Muscle of leg (tissue), 16 donors: ENCODE measurements around the gene SHMT2. TPM values are rescaled to one million over a fixed set of nuclear protein-coding genes. Genes with fewer than 3 reads are reported as not detected.

Experiments used
- DNase-seq: peaks from one replicate; pipeline ENCODE4 v3.0.0; 2013
- H3K27ac ChIP-seq: one replicate; pipeline ENCODE4 v1.5.1; 2013; ENCODE audit warnings: mild to moderate bottlenecking, low read length, control low read depth
- H3K27me3 ChIP-seq: one replicate; pipeline ENCODE4 v1.6.1; 2013; ENCODE audit warnings: low read length; ENCODE audit not compliant: control insufficient read depth, insufficient read depth
- H3K36me3 ChIP-seq: one replicate; pipeline ENCODE4 v1.6.1; 2013; ENCODE audit warnings: low read length; ENCODE audit not compliant: control insufficient read depth, insufficient read depth
- H3K4me1 ChIP-seq: one replicate; pipeline ENCODE4 v1.6.1; 2013; ENCODE audit warnings: low read length; ENCODE audit not compliant: control insufficient read depth, insufficient read depth
- H3K4me3 ChIP-seq: one replicate; pipeline ENCODE4 v1.5.1; 2013; ENCODE audit warnings: low read length, control low read depth
- H3K9me3 ChIP-seq: replicated peaks from 2 replicates; pipeline ENCODE4 v1.6.1; 2013; ENCODE audit warnings: low read depth, low read length; ENCODE audit not compliant: control insufficient read depth
- WGBS: methylation state at CpG from one replicate; pipeline ENCODE4 v1.1.5; 2013; ENCODE audit warnings: missing lambda C conversion rate; ENCODE audit not compliant: insufficient coverage; 5-methylcytosine and 5-hydroxymethylcytosine counted together
- long read RNA-seq, 11 donors: transcript quantifications; one replicate each; lab custom pipeline, GENCODE V29; 2026
- polyA plus RNA-seq, 8 donors: library from polyadenylated mRNA; unstranded; fragments of 120-200 nt; gene quantifications; one replicate each; pipeline versions ENCODE4 v1.2.1 to v1.2.3, GENCODE V29; 2013; ENCODE audit warnings: inconsistent platforms in 1 of 8, low replicate concordance in 1 of 8; ENCODE audit not compliant: insufficient read length in 8 of 8, insufficient read depth in 1 of 8
- total RNA-seq: library from RNA; stranded (reverse); fragments of 120-200 nt; gene quantifications from one replicate; pipeline ENCODE4 v1.2.4, GENCODE V29; 2013

Gene SHMT2
- total RNA-seq (53.4 TPM), polyA plus RNA-seq (10 to 100 TPM; 59.9 to 82.2 (median 71.8) TPM)
- long read RNA-seq, donor 1, transcript SHMT2-201 (12 exons, 2,537 nt), result major isoform, 6 of 7 reads
- long read RNA-seq, donor 1, partial matches to known transcripts, result 0 of 7 reads
- long read RNA-seq, donor 1, other reads (novel, unspliced or antisense), result 0 of 7 reads
- long read RNA-seq, donor 2, partial matches to known transcripts, result 0 of 3 reads
- long read RNA-seq, donor 2, other reads (novel, unspliced or antisense), result 0 of 3 reads
- long read RNA-seq, donor 3, transcript SHMT2-201 (12 exons, 2,537 nt), result major isoform, 23 of 24 reads
- long read RNA-seq, donor 3, partial matches to known transcripts, result 0 of 24 reads
- long read RNA-seq, donor 3, other reads (novel, unspliced or antisense), result 0 of 24 reads
- long read RNA-seq, donor 4, transcript SHMT2-201 (12 exons, 2,537 nt), result major isoform, 17 of 54 reads
- long read RNA-seq, donor 4, partial matches to known transcripts, result 16 of 54 reads
- long read RNA-seq, donor 4, other reads (novel, unspliced or antisense), result 18 of 54 reads
- long read RNA-seq, donor 5, transcript SHMT2-201 (12 exons, 2,537 nt), result major isoform, 24 of 33 reads
- long read RNA-seq, donor 5, partial matches to known transcripts, result 5 of 33 reads
- long read RNA-seq, donor 5, other reads (novel, unspliced or antisense), result 0 of 33 reads
- long read RNA-seq, donor 6, transcript SHMT2-201 (12 exons, 2,537 nt), result major isoform, 16 of 57 reads
- long read RNA-seq, donor 6, partial matches to known transcripts, result 40 of 57 reads
- long read RNA-seq, donor 6, other reads (novel, unspliced or antisense), result 0 of 57 reads
- long read RNA-seq, donor 7, transcript SHMT2-201 (12 exons, 2,537 nt), result major isoform, 11 of 32 reads
- long read RNA-seq, donor 7, partial matches to known transcripts, result 17 of 32 reads
- long read RNA-seq, donor 7, other reads (novel, unspliced or antisense), result 0 of 32 reads
- long read RNA-seq, donor 8, transcript SHMT2-201 (12 exons, 2,537 nt), result major isoform, 12 of 14 reads
- long read RNA-seq, donor 8, partial matches to known transcripts, result 0 of 14 reads
- long read RNA-seq, donor 8, other reads (novel, unspliced or antisense), result 0 of 14 reads
- long read RNA-seq, donor 9, transcript SHMT2-201 (12 exons, 2,537 nt), result major isoform, 10 of 226 reads
- long read RNA-seq, donor 9, partial matches to known transcripts, result 183 of 226 reads
- long read RNA-seq, donor 9, other reads (novel, unspliced or antisense), result 32 of 226 reads
- long read RNA-seq, donor 10, transcript SHMT2-201 (12 exons, 2,537 nt), result major isoform, 10 of 395 reads
- long read RNA-seq, donor 10, partial matches to known transcripts, result 369 of 395 reads
- long read RNA-seq, donor 10, other reads (novel, unspliced or antisense), result 16 of 395 reads
- long read RNA-seq, donor 11, transcript SHMT2-201 (12 exons, 2,537 nt), result major isoform, 18 of 30 reads
- long read RNA-seq, donor 11, partial matches to known transcripts, result 11 of 30 reads
- long read RNA-seq, donor 11, other reads (novel, unspliced or antisense), result 0 of 30 reads

DNA sequence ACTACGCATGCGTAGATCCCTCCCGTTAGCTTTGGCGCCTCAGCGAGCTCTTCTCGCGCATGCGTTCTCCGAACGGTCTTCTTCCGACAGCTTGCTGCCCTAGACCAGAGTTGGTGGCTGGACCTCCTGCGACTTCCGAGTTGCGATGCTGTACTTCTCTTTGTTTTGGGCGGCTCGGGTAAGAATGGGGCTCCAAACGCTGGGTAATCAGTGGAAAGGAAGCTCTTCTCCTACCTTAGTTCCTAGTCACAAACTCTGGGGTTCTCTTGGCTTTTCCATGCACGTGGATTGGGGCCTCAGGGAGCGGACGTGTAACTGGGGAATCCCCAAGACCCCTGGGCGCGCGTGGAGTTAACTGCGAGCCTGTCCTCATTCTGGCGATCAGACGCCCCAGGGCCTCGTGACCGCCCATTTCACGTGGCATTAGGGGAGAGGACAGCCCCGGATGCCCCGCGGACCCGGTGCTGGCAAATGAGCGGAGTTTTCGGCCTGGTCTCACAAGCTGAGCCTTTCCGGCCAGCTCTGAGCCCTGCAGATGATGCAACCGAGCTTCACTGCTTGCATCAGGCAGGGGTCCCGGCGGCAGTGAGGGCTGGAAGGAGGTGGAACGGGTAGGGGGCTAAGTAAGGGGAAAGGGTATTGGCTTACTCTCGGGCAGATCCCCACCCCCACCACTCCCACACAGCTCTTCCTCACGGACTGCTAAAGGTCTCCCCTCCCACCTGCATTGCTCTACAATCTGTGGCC lies at the start of gene SHMT2:
SHMT2 (plus strand) TSS at position 78 of the 747 bp plus-strand sequence; CDS start at position 146, 68 bp downstream.
- H3K4me1 ChIP-seq, result peaks cover 42% of the 10 kb centered on the region
- no peaks in the 10 kb centered on the region for H3K9me3 ChIP-seq
- peaks cover 37% of the 10 kb centered on the region for H3K36me3 ChIP-seq
- H3K27me3 ChIP-seq, result peaks cover 36% of the 10 kb centered on the region
- peak within 1 kb of the TSS; percentile 86 for H3K4me3 ChIP-seq
- WGBS, result under 1% methylated on average over 24 of the region's 42 CpGs
- peak within 1 kb of the TSS; percentile 87 for H3K27ac ChIP-seq
- DNase-seq, result peak; percentile 98

DNA sequence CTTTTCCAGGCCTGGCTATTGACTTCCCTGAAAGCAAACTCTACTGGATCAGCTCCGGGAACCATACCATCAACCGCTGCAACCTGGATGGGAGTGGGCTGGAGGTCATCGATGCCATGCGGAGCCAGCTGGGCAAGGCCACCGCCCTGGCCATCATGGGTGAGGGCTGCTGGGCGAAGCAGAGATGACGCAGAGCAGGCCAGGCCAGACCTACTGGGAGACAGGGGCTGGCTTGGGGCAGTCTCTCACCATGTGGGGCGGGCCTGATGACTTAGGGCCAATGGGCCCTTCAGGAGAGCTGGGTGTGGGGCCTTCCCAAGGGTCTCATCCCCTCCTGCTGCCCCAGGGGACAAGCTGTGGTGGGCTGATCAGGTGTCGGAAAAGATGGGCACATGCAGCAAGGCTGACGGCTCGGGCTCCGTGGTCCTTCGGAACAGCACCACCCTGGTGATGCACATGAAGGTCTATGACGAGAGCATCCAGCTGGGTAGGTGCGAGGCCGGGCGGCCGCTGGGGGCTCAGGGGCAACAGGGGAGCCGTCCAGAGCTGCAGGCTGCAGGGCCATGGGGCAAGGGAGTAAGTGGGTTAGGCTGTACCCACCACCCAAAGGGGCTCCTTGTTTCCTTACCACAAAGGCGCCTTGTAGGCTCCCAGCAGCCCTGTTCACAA lies 49.1 kb upstream of the SHMT2 start:
- H3K36me3 ChIP-seq, result peaks cover 88% of the 10 kb centered on the region
- no peaks in the 10 kb centered on the region for H3K9me3 ChIP-seq
- H3K27me3 ChIP-seq, result no peaks in the 10 kb centered on the region
- H3K4me3 ChIP-seq, result no peak overlapping the region
- peaks cover 3% of the 10 kb centered on the region for H3K4me1 ChIP-seq
- DNase-seq, result no peak
- no peak overlapping the region for H3K27ac ChIP-seq
- WGBS, result 88% methylated on average over 17 of the region's 20 CpGs

DNA sequence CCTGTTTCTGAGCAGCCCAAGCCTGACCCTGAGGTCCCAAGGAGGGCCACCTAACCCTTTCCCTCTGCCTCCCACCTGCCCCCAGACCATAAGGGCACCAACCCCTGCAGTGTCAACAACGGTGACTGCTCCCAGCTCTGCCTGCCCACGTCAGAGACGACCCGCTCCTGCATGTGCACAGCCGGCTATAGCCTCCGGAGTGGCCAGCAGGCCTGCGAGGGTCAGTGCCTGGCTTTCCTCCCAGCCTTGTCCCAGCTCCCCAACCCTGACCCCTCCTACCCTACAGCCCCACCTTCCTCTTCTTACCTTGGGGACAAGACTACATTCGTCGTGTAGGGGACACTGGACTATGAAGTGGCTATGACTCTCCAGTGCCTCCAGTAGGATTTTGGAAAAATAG lies 48.4 kb upstream of the SHMT2 start:
- Histone ChIP-seq H3K4me3 (no peak overlapping the region), H3K4me1 (no peaks in the 10 kb centered on the region), H3K36me3 (peaks cover 90% of the 10 kb centered on the region), H3K9me3 (no peaks in the 10 kb centered on the region), H3K27ac (no peak overlapping the region), H3K27me3 (no peaks in the 10 kb centered on the region)
- 37% methylated on average over 7 of the region's 9 CpGs for WGBS
- no peak for DNase-seq

DNA sequence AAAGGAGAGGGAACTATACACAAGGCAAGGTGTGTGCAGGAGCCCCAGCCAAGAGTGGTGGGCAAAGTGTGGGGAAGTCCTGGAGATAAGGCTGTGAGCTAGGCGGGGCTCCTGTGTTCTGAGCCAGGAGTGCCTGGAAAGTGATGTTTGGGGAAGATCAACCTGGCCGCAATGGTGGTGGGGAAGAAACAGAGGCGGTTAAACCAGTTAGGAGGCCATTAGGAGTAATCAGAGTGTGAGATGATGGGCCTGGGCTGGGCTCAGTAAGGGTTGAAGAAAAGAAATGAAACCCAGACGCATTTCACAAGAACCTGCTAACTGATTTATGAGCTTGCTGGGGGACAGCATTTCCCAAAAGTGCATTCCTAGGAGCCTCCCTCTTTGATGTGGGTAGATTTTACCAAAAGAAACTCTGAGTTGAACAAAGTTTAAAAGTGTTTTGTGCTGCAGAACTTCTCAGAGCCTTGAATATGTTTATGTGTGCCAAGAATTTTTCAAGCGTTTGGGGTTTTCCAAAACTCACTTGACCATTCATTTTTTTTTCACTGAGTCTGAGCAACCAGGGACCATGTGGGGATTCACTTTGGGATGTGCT lies 47.9 kb upstream of the SHMT2 start:
- no peak overlapping the region for H3K4me3 ChIP-seq

DNA sequence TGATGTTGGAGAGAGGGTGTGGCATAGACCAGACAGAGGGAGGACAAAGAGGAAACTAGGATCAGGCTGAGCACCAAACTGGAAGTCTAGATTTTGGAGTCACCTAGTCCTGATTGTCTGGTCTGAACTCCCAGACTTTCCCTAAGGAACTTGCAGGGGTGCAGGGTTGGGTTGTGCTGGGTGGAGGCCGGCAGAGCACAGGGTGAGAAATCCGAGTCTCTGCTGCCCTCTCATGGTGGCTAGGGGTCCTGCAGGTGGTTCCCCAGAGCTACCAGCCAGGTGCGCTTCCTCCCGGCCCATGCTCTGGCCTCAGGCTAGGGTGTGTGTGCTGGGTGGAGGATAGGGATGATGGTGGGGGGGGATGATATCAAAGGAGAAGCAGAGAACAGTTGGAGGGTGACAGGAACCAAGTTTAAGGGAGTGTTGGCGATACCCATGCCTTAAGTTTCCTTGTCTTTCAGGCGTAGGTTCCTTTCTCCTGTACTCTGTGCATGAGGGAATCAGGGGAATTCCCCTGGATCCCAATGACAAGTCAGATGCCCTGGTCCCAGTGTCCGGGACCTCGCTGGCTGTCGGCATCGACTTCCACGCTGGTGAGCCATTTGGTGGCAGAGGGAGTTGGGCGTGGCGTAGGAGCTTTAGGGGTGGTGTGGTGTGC lies 46.5 kb upstream of the SHMT2 start:
- Histone ChIP-seq H3K27ac (no peak overlapping the region), H3K4me1 (no peaks in the 10 kb centered on the region), H3K36me3 (peaks cover 91% of the 10 kb centered on the region), H3K9me3 (no peaks in the 10 kb centered on the region), H3K4me3 (no peak overlapping the region), H3K27me3 (no peaks in the 10 kb centered on the region)
- WGBS, result 38% methylated on average over 6 of the region's 13 CpGs
- DNase-seq, result peak; percentile 77

More for the DNA sequence above, 47.9 kb upstream of the SHMT2 start:
- no peaks in the 10 kb centered on the region for H3K27me3 ChIP-seq
- H3K9me3 ChIP-seq, result no peaks in the 10 kb centered on the region
- DNase-seq, result no peak
- H3K27ac ChIP-seq, result no peak overlapping the region
- H3K36me3 ChIP-seq, result peaks cover 90% of the 10 kb centered on the region
- no peaks in the 10 kb centered on the region for H3K4me1 ChIP-seq
- 62% methylated on average over 3 of the region's 5 CpGs for WGBS

DNA sequence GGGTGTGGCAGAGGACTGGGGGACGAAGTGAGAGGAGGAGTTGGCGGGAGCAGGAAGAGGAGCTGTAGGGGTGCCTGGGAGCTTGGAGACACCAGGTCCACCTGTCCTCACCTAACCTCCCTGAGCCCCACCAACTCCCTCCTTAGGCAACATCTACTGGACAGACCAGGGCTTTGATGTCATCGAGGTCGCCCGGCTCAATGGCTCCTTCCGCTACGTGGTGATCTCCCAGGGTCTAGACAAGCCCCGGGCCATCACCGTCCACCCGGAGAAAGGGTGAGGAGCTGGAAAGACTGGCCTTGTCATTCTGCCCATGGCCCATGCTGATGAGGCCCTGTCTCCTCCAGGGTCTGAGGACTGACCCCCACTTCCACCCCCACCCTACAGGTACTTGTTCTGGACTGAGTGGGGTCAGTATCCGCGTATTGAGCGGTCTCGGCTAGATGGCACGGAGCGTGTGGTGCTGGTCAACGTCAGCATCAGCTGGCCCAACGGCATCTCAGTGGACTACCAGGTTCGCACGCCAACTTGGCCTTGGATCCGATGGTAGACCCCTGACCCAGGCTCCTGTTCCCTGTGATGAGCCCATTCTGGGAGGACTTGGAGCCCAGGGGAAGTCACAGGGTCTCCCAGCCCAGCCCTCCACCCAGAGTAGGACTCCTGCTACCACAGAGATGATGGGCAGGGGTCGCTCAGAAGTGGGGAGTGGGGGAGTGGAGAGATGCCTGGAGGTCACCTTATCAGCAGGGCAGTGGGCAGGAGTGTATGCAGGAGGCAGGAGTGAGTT lies 45.4 kb upstream of the SHMT2 start:
- Histone ChIP-seq H3K27me3 (no peaks in the 10 kb centered on the region), H3K4me1 (no peaks in the 10 kb centered on the region)

DNA sequence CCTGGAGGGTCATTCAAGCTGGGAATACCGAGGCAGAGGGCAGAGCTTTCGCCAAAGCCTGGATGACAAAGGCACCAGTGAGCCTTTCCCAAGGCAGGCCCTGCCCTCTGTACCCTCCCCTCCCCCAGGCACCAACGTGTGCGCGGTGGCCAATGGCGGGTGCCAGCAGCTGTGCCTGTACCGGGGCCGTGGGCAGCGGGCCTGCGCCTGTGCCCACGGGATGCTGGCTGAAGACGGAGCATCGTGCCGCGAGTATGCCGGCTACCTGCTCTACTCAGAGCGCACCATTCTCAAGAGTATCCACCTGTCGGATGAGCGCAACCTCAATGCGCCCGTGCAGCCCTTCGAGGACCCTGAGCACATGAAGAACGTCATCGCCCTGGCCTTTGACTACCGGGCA lies 44.1 kb upstream of the SHMT2 start:
- Histone ChIP-seq H3K4me1 (peaks cover 2% of the 10 kb centered on the region), H3K4me3 (no peak overlapping the region), H3K27ac (no peak overlapping the region), H3K27me3 (no peaks in the 10 kb centered on the region), H3K36me3 (peaks cover 84% of the 10 kb centered on the region), H3K9me3 (no peaks in the 10 kb centered on the region)
- WGBS, result 91% methylated on average over 25 of the region's 25 CpGs
- no peak for DNase-seq

More for the DNA sequence above, 45.4 kb upstream of the SHMT2 start:
- no peak overlapping the region for H3K4me3 ChIP-seq
- no peaks in the 10 kb centered on the region for H3K9me3 ChIP-seq
- no peak overlapping the region for H3K27ac ChIP-seq
- H3K36me3 ChIP-seq, result peaks cover 90% of the 10 kb centered on the region
- DNase-seq, result no peak
- 91% methylated on average over 17 of the region's 22 CpGs for WGBS
